SK-N-MC (cell line): Measurements from ENCODE around the gene POLD4.

Experiments used
- DNase-seq: peaks from one replicate; pipeline ENCODE4 v3.0.0-alpha.2; 2011; ENCODE audit warnings: low read depth, low spot score
- H3K27ac ChIP-seq: fragments of 200-600 bp; sonication (generic); 2 replicates; pipeline ENCODE4 v1.5.1; 2016; ENCODE audit warnings: mixed run types
- H3K36me3 ChIP-seq: fragments of 200-600 bp; sonication (generic); 2 replicates; pipeline ENCODE4 v1.6.1; 2017; ENCODE audit warnings: antibody characterized with exemption, low read length, mixed read lengths; ENCODE audit not compliant: insufficient read depth
- H3K4me3 ChIP-seq: fragments of 200-600 bp; sonication (generic); 2 replicates; pipeline ENCODE4 v1.5.1; 2016
- H3K9ac ChIP-seq: fragments of 200-600 bp; sonication (generic); 2 replicates; pipeline ENCODE4 v1.8.0; 2017; ENCODE audit warnings: mixed run types, mixed read lengths; ENCODE audit not compliant: insufficient read length
- H3K9me3 ChIP-seq: fragments of 200-600 bp; sonication (generic); 2 replicates; pipeline ENCODE4 v1.6.1; 2017; ENCODE audit warnings: low read depth, mild to moderate bottlenecking, antibody characterized with exemption, low read length, moderate library complexity, mixed read lengths
- EZH2 ChIP-seq: fragments of 200-600 bp; sonication (generic); IDR thresholded peaks from one replicate; pipeline ENCODE4 v1.6.1; 2017; ENCODE audit warnings: antibody characterized with exemption
- FOXP2 ChIP-seq: optimal IDR thresholded peaks from 2 replicates; pipeline ENCODE3; 2011; ENCODE audit warnings: mild to moderate bottlenecking, moderate library complexity; ENCODE audit not compliant: insufficient read depth; ENCODE audit errors: extremely low read length, control extremely low read depth
- POLR2AphosphoS5 ChIP-seq: IDR thresholded peaks from 2 replicates; pipeline ENCODE4 v1.6.1; 2012; ENCODE audit warnings: mild to moderate bottlenecking, low read depth, low read length, borderline replicate concordance

POLD4 gene

DNA sequence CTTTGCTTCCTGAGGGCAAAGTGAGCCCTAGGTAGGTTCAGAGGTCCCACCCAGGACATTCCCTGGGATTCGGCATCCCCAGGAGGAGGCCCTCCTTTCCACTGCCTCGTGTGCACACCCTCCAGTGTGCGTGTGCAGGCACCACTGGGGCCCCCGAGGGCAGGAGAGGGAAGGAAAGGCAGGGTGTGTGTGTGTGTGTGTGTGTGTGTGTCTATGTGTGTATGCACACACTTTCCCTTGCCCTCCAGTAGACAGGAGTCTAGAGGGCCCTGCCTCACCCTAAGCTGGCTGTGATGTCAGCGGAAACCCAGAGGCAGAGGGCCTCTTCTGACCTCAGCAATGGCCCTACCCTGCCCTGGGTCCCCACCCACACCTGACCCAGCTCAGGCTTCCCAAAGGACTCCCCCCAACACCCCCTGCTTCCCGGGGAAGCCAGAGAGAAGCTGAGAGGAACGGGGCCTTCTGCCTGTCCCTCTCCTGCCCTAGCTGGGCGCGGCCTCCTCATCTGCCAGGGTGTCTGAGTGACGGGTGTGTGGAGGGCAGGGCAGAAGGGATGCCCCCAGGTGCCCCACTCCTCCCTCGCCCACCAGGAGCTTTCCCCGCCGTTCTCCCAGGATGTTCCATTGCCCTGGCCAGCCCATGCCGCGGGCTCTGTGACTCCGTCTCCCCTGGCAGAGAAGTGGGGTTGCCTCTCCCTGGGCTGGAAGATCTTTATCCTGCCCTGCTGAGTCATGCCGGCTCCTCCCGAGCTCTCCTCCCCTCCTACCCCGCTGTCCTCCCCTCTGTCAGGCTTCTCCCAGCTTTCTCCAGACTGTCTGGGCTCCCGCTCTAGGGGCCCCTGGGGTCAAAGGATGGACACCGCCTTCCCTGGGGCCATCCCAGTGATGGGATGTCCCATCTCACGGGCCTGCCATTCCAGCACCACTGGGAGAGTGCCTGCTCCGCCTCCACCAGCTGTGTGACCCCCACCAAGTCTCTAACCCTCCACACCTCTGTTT, 26.0 kb upstream of the POLD4 start:
- no peak for DNase-seq
- TF ChIP-seq EZH2 (no peak), POLR2AphosphoS5 (no peak), FOXP2 (no peak)
- no peaks in the 10 kb centered on the region for H3K9me3 ChIP-seq
- H3K36me3 ChIP-seq, result no peaks in the 10 kb centered on the region
- H3K27ac ChIP-seq, result no peak overlapping the region
- no peak overlapping the region for H3K4me3 ChIP-seq
- H3K9ac ChIP-seq, result peak overlapping the region; percentile 0

GRCh38 chr11:67378544-67378943, 25.2 kb upstream of the POLD4 start:
- Histone ChIP-seq H3K27ac (no peak overlapping the region), H3K4me3 (no peak overlapping the region), H3K9ac (no peak overlapping the region), H3K36me3 (no peaks in the 10 kb centered on the region), H3K9me3 (no peaks in the 10 kb centered on the region)
- no peak for DNase-seq
- TF ChIP-seq POLR2AphosphoS5, result no peak
- TF ChIP-seq EZH2, result no peak
- no peak for TF ChIP-seq FOXP2

GRCh38 chr11:67376873-67377808, 23.8 kb upstream of the POLD4 start:
- no peak overlapping the region for H3K27ac ChIP-seq
- no peak overlapping the region for H3K4me3 ChIP-seq
- no peaks in the 10 kb centered on the region for H3K36me3 ChIP-seq
- no peak overlapping the region for H3K9ac ChIP-seq
- no peak for TF ChIP-seq POLR2AphosphoS5
- TF ChIP-seq EZH2, result no peak
- no peak for TF ChIP-seq FOXP2
- H3K9me3 ChIP-seq, result no peaks in the 10 kb centered on the region
- DNase-seq, result no peak

GRCh38 chr11:67376063-67376820, 22.9 kb upstream of the POLD4 start:
- Histone ChIP-seq H3K36me3 (no peaks in the 10 kb centered on the region), H3K9me3 (no peaks in the 10 kb centered on the region), H3K9ac (no peak overlapping the region), H3K4me3 (no peak overlapping the region), H3K27ac (no peak overlapping the region)
- no peak for DNase-seq
- no peak for TF ChIP-seq POLR2AphosphoS5
- TF ChIP-seq EZH2, result no peak
- TF ChIP-seq FOXP2, result no peak

GRCh38 chr11:67375320-67376055, 22.1 kb upstream of the POLD4 start:
- Histone ChIP-seq H3K4me3 (no peak overlapping the region), H3K36me3 (no peaks in the 10 kb centered on the region), H3K9me3 (no peaks in the 10 kb centered on the region), H3K9ac (no peak overlapping the region), H3K27ac (no peak overlapping the region)
- TF ChIP-seq FOXP2, result no peak
- no peak for TF ChIP-seq EZH2
- TF ChIP-seq POLR2AphosphoS5, result no peak
- no peak for DNase-seq

DNA sequence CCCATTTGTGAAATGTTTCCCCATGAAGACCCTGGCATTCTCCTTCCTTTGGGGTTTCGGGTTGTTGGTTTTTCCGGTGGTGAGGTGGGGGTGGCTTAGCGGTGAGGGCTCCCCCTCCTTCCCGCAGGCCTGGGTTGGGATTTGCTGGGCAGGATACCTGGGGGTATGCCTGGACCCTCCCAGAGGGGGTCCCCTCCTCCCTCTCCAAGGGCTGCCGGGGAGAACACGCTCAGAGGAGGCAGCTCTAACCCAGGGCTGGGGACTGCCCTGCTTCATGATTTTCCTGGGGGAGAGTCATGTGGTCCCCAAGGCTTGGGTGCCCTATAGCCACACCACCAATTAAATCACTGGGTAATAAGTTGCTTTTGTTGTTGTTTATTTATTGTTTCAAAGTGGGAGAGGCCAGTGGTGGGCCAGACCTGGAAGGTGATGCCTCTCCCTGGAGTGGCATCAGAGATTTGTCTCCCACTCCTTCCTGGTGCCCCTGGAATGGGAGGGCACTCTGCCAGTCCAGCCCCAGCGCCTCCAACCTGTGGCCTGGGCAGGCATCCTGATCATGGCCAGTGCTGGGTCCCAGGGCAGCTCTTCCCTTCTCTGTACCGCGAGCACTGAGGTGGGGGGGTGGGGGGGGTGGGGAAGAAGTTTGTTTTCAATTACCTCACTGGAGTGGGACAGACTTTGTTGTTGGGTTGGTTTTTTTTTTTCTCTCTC, 21.4 kb upstream of the POLD4 start:
- Histone ChIP-seq H3K36me3 (no peaks in the 10 kb centered on the region), H3K4me3 (no peak overlapping the region), H3K9me3 (no peaks in the 10 kb centered on the region), H3K9ac (no peak overlapping the region), H3K27ac (no peak overlapping the region)
- DNase-seq, result no peak
- TF ChIP-seq EZH2 (no peak), FOXP2 (no peak), POLR2AphosphoS5 (no peak)
